ENCODE measurements around the gene TSKS. TPM values are rescaled to one million over a fixed set of nuclear protein-coding genes. Genes with fewer than 3 reads are reported as not detected.
A peak's percentile ranks its signal among the peaks of the same experiment; 100 is the strongest.

The TSKS gene
- total RNA-seq, 1 experiment from 2014 or later, result 0.28 TPM

DNA sequence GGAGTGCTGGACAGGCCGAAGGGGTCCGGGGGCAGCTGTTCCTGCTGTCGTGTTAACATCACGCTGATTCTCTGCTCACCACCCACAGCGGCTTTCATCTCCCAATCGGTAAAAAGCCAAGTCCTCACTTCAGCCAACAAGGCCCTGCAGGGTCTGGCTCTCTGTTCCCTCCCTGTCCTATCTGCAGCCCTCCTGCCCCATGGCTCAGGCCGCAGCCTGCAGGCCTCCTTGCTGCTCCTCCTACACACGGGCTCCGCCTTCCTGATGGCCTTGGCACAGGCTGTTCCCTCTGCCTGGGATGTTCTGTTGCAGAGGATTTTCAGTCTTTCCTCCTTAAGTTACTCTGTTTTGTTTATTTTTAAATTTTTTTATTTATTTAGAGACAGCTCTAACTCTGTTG lies 27.8 kb upstream of the TSKS start:
- no peak overlapping the region for H3K4me2 ChIP-seq (ENCODE audit: insufficient read depth, insufficient read length, low read length)
- Mint-ChIP-seq H3K9me3 (no peaks in the 10 kb centered on the region; a peak in 1 of 5 replicates), H3K27ac (peak overlapping the region in 2 of 3 experiments; percentile 49 to 70; a peak in 2 of 7 replicates), H3K4me1 (peaks cover 0 to 5% of the 10 kb centered on the region in 2 experiments; a peak in 1 of 4 replicates), H3K4me3 (no peak overlapping the region; a peak in 1 of 5 replicates), H3K36me3 (ENCODE audit: insufficient read depth in 1 of 3, low read depth in 3 of 3) (peaks cover 33 to 76% (median 55%) of the 10 kb centered on the region in 3 experiments; a peak in 6 of 7 replicates), H3K27me3 (ENCODE audit: low read depth) (no peaks in the 10 kb centered on the region)
- TF ChIP-seq, protein P1, sequence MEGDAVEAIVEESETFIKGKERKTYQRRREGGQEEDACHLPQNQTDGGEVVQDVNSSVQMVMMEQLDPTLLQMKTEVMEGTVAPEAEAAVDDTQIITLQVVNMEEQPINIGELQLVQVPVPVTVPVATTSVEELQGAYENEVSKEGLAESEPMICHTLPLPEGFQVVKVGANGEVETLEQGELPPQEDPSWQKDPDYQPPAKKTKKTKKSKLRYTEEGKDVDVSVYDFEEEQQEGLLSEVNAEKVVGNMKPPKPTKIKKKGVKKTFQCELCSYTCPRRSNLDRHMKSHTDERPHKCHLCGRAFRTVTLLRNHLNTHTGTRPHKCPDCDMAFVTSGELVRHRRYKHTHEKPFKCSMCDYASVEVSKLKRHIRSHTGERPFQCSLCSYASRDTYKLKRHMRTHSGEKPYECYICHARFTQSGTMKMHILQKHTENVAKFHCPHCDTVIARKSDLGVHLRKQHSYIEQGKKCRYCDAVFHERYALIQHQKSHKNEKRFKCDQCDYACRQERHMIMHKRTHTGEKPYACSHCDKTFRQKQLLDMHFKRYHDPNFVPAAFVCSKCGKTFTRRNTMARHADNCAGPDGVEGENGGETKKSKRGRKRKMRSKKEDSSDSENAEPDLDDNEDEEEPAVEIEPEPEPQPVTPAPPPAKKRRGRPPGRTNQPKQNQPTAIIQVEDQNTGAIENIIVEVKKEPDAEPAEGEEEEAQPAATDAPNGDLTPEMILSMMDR (conservative IDR thresholded peaks at IDR 0.05), result no peak
- H2AFZ ChIP-seq (ENCODE audit: low read length), result no peak overlapping the region
- H3T11ph ChIP-seq (ENCODE audit: low read length), result no peak overlapping the region
- H3K27ac ChIP-seq (ENCODE audit: insufficient read length, low read depth, low read length), result no peak overlapping the region
- H4K91ac ChIP-seq (ENCODE audit: insufficient read length, low read depth, low read length), result no peak overlapping the region
- no peak overlapping the region for H2BK20ac ChIP-seq (ENCODE audit: low read depth, low read length, poor library complexity, severe bottlenecking)
- no peak overlapping the region for H2BK15ac ChIP-seq (ENCODE audit: low read depth, low read length)
- H4K5ac ChIP-seq (ENCODE audit: insufficient read length, low read depth, low read length), result no peak overlapping the region
- H2AK5ac ChIP-seq (ENCODE audit: insufficient read length, low read length), result no peak overlapping the region
- DNase-seq, result no peak
- H3K4me1 ChIP-seq (ENCODE audit: insufficient read depth, low read length), result no peaks in the 10 kb centered on the region
- no peak overlapping the region for H2BK12ac ChIP-seq (ENCODE audit: insufficient read length, low read depth, low read length)
- H3K23me2 ChIP-seq (ENCODE audit: insufficient read length, low read depth, low read length, poor library complexity, severe bottlenecking), result no peaks in the 10 kb centered on the region
- no CpG with 5 or more reads among the region's 9 CpGs for WGBS (ENCODE audit: extremely low coverage, insufficient read length, low lambda C conversion rate)
- H3K9ac ChIP-seq (ENCODE audit: extremely low read depth, insufficient read length, low read length), result no peak overlapping the region
- no peaks in the 10 kb centered on the region for H3K9me3 ChIP-seq (ENCODE audit: control insufficient read depth, low read depth, low read length)
- no peak overlapping the region for H2BK5ac ChIP-seq (ENCODE audit: insufficient read length, low read length)
- H2BK120ac ChIP-seq (ENCODE audit: low read depth, low read length, poor library complexity, severe bottlenecking), result no peak overlapping the region
- H3K79me2 ChIP-seq (ENCODE audit: insufficient read depth, low read length), result no peaks in the 10 kb centered on the region
- H3K79me1 ChIP-seq (ENCODE audit: insufficient read depth, low read depth, low read length, poor library complexity, severe bottlenecking), result no peaks in the 10 kb centered on the region
- H3K27me3 ChIP-seq (ENCODE audit: insufficient read depth, low read length), result no peaks in the 10 kb centered on the region
- no peaks in the 10 kb centered on the region for H4K20me1 ChIP-seq (ENCODE audit: control insufficient read depth, insufficient read depth, insufficient read length)
- no peak overlapping the region for H3K14ac ChIP-seq (ENCODE audit: insufficient read depth, low read length)
- no peak overlapping the region for H3K23ac ChIP-seq (ENCODE audit: insufficient read length, low read depth, low read length)
- no peak overlapping the region for H3K56ac ChIP-seq (ENCODE audit: insufficient read length, low read depth, low read length)
- H4K8ac ChIP-seq (replicated peaks; ENCODE audit: insufficient read length, low read depth, low read length), result no peak overlapping the region
- no peak overlapping the region for H3K4ac ChIP-seq (ENCODE audit: low read depth, low read length)
- no peak overlapping the region for H3K18ac ChIP-seq (ENCODE audit: insufficient read length, low read depth, low read length)

Data from H9 (cell line).